HepG2 (cell line): ENCODE measurements around the gene PGAP3. TPM values are rescaled to one million over a fixed set of nuclear protein-coding genes. Genes with fewer than 3 reads are reported as not detected.

Experiments
- ATF1 ChIP-seq: IDR thresholded peaks from 2 replicates; pipeline ENCODE4 v1.6.1; 2016; ENCODE audit warnings: mild to moderate bottlenecking, control low read depth
- CAMTA2 ChIP-seq: sonication (generic); formaldehyde crosslinking; IDR thresholded peaks from 2 replicates; pipeline ENCODE4 v1.4.0; 2020; ENCODE audit warnings: mild to moderate bottlenecking, missing genetic modification reagents, borderline replicate concordance
- ELF3 ChIP-seq: IDR thresholded peaks from 2 replicates; pipeline ENCODE4 v1.6.1; 2016; ENCODE audit warnings: missing genetic modification reagents, missing compliant biosample characterization
- FOXK2 ChIP-seq: fragments of 450-650 bp; IDR thresholded peaks from 2 replicates; pipeline ENCODE4 v1.6.1; 2016
- GFI1 ChIP-seq: sonication (generic); formaldehyde crosslinking; IDR thresholded peaks from 2 replicates; pipeline ENCODE4 v1.5.0; 2020; ENCODE audit warnings: missing genetic modification reagents, mild to moderate bottlenecking, borderline replicate concordance
- HNRNPLL ChIP-seq: fragments of 200-400 bp; formaldehyde crosslinking; IDR thresholded peaks from 2 replicates; pipeline ENCODE4 v1.6.1; 2017; ENCODE audit warnings: mild to moderate bottlenecking, low read depth, low read length; ENCODE audit not compliant: poor library complexity, severe bottlenecking
- MAZ ChIP-seq, 2 experiments: sonication (generic) in 1 of 2; formaldehyde crosslinking in 1 of 2; IDR thresholded peaks; 2 replicates each; pipeline versions ENCODE4 v1.5.0 to v1.6.1; 2012 to 2020; ENCODE audit warnings: low read depth in 2 of 2, mild to moderate bottlenecking in 2 of 2, borderline replicate concordance in 1 of 2, improper control_type of control experiment in 1 of 2, low read length in 1 of 2, missing genetic modification reagents in 1 of 2, moderate library complexity in 1 of 2
- RAD21 ChIP-seq: fragments of 450-650 bp; formaldehyde crosslinking; IDR thresholded peaks from 2 replicates; pipeline ENCODE4 v1.5.0; 2020; ENCODE audit warnings: mild to moderate bottlenecking
- REPIN1 ChIP-seq: sonication (generic); formaldehyde crosslinking; IDR thresholded peaks from 2 replicates; pipeline ENCODE4 v1.8.0; 2022; ENCODE audit warnings: missing genetic modification reagents, low read depth, mild to moderate bottlenecking, borderline replicate concordance
- SAFB2 ChIP-seq: sonication (generic); formaldehyde crosslinking; IDR thresholded peaks from 2 replicates; pipeline ENCODE4 v1.5.1; 2020; ENCODE audit warnings: missing genetic modification reagents, low read depth, mild to moderate bottlenecking, borderline replicate concordance
- STAT6 ChIP-seq: sonication (generic); formaldehyde crosslinking; IDR thresholded peaks from 2 replicates; pipeline ENCODE4 v1.4.0; 2020; ENCODE audit warnings: missing genetic modification reagents, mild to moderate bottlenecking, borderline replicate concordance
- ZMAT3 ChIP-seq: sonication (generic); formaldehyde crosslinking; conservative IDR thresholded peaks from 2 replicates; pipeline ENCODE4 v1.7.0; 2021; ENCODE audit warnings: missing genetic modification reagents
- ZNF335 ChIP-seq: sonication (generic); formaldehyde crosslinking; IDR thresholded peaks from 2 replicates; pipeline ENCODE4 v1.4.0; 2020; ENCODE audit warnings: missing genetic modification reagents
- ZNF468 ChIP-seq: sonication (generic); formaldehyde crosslinking; IDR thresholded peaks from 2 replicates; pipeline ENCODE4 v1.8.0; 2022; ENCODE audit warnings: mild to moderate bottlenecking, moderate library complexity, missing genetic modification reagents
- ZNF496 ChIP-seq: sonication (generic); formaldehyde crosslinking; IDR thresholded peaks from 2 replicates; pipeline ENCODE4 v1.8.1; 2023; ENCODE audit warnings: mild to moderate bottlenecking, moderate library complexity, missing genetic modification reagents; ENCODE audit not compliant: insufficient replicate concordance
- ZNF549 ChIP-seq: sonication (generic); formaldehyde crosslinking; IDR thresholded peaks from 2 replicates; pipeline ENCODE4 v1.5.0; 2020; ENCODE audit warnings: missing genetic modification reagents
- polyA plus RNA-seq, 8 experiments: library from polyadenylated mRNA; depleted of rRNA in 3 of 8; stranded (reverse) in 7 of 8; unstranded in 1 of 8; fragments of >200 nt; fragmentation: Illumina TruSeq in 4 of 8; extraction: Trizol in 4 of 8; gene quantifications; 2 replicates each; pipeline versions ENCODE4 v1.2.1 to v1.2.3, GENCODE V29; 2011 to 2016; ENCODE audit warnings: low read depth in 4 of 8, missing spikeins in 1 of 8, mixed read lengths in 1 of 8; ENCODE audit not compliant: insufficient read depth in 1 of 8
- total RNA-seq, 5 experiments: library from RNA; depleted of rRNA; stranded (reverse); fragments of >200 nt; fragmentation: Illumina TruSeq; extraction: Trizol; gene quantifications; 2 replicates each; pipeline ENCODE4 v1.2.3, GENCODE V29; 2016; ENCODE audit warnings: low read depth in 1 of 5
- TF ChIP-seq, protein P1 (sequence below): sonication (generic); formaldehyde crosslinking; conservative IDR thresholded peaks from 2 replicates; pipeline ENCODE4 v1.5.0; 2020; ENCODE audit warnings: missing genetic modification reagents
- TF ChIP-seq, protein P2 (sequence below): sonication (generic); formaldehyde crosslinking; IDR thresholded peaks from 2 replicates; pipeline ENCODE4 v1.4.0; 2020; ENCODE audit warnings: missing genetic modification reagents

PGAP3 gene
- total and polyA plus RNA-seq, 2 of the 13 experiments (the other 11 are each of a cell fraction or from before 2014, with no cell fraction given), result 11.9 to 14.6 TPM

GRCh38 chr17:39667945-39668924 lies 19.6 kb downstream of the PGAP3 start, which contains the start of gene PNMT (continued):
- TF ChIP-seq MAZ (IDR thresholded peaks at IDR 0.05; ENCODE audit: borderline replicate concordance, low read depth, low read length) (0 out of 2 replicates have a peak, but pooled peaks have one; percentile 40), MAZ (CRISPR knock-in tag; IDR thresholded peaks at IDR 0.05; ENCODE audit: low read depth) (peak; percentile 74; the same call in 1 of the 2 replicates), FOXK2 (no peak), ZNF335 (CRISPR knock-in tag) (no peak), ZNF496 (no peak), ZNF549 (CRISPR knock-in tag) (no peak), STAT6 (CRISPR knock-in tag) (no peak), SAFB2 (CRISPR knock-in tag) (peak; percentile 80; the same call in 1 of the 2 replicates), HNRNPLL (peak; percentile 87), CAMTA2 (CRISPR knock-in tag) (no peak), ELF3 (peak; percentile 60; the same call in 1 of the 2 replicates), RAD21 (CRISPR knock-in tag) (peak; percentile 85), ATF1 (CRISPR knock-in tag) (no peak), GFI1 (CRISPR knock-in tag) (no peak), REPIN1 (CRISPR knock-in tag) (peak; percentile 43; the same call in 1 of the 2 replicates), ZNF468 (CRISPR knock-in tag) (0 out of 2 replicates have a peak, but pooled peaks have one; percentile 24), ZMAT3 (CRISPR knock-in tag) (peak; percentile 66; the same call in 1 of the 2 replicates)
- TF ChIP-seq, protein P1, sequence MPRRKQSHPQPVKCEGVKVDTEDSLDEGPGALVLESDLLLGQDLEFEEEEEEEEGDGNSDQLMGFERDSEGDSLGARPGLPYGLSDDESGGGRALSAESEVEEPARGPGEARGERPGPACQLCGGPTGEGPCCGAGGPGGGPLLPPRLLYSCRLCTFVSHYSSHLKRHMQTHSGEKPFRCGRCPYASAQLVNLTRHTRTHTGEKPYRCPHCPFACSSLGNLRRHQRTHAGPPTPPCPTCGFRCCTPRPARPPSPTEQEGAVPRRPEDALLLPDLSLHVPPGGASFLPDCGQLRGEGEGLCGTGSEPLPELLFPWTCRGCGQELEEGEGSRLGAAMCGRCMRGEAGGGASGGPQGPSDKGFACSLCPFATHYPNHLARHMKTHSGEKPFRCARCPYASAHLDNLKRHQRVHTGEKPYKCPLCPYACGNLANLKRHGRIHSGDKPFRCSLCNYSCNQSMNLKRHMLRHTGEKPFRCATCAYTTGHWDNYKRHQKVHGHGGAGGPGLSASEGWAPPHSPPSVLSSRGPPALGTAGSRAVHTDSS (CRISPR knock-in tag), result no peak
- TF ChIP-seq, protein P2, sequence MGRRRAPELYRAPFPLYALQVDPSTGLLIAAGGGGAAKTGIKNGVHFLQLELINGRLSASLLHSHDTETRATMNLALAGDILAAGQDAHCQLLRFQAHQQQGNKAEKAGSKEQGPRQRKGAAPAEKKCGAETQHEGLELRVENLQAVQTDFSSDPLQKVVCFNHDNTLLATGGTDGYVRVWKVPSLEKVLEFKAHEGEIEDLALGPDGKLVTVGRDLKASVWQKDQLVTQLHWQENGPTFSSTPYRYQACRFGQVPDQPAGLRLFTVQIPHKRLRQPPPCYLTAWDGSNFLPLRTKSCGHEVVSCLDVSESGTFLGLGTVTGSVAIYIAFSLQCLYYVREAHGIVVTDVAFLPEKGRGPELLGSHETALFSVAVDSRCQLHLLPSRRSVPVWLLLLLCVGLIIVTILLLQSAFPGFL (CRISPR knock-in tag), result no peak
